ENCODE measurements around the gene ATOH8.

- no peak for TF ChIP-seq CTCF (optimal IDR thresholded peaks at IDR 0.05 in 1 of 3, IDR thresholded peaks at IDR 0.05 in 1 of 3, conservative IDR thresholded peaks at IDR 0.05 in 1 of 3; ENCODE audit: extremely low read depth in 1 of 3, insufficient read depth in 2 of 3, low read length in 3 of 3)
- no peak for TF ChIP-seq EZH2 (IDR thresholded peaks at IDR 0.05; ENCODE audit: low read length)
Measured at GRCh38 chr2:85771486-85771885, 17.7 kb downstream of the ATOH8 start.
